KOPT-K1 (cell line): ENCODE results near the gene PLXNB1.
"Not testable (repeated sequence)": the region's sequence is repeated elsewhere in the genome, so short reads cannot be mapped to it uniquely, and the experiment has no call there.

Experiments used
- H3K27ac ChIP-seq: fragments of 200-600 bp; sonication (generic); 2 replicates; pipeline ENCODE4 v1.5.1; 2016; ENCODE audit warnings: antibody characterized with exemption, mild to moderate bottlenecking, low read depth, low read length; ENCODE audit not compliant: poor library complexity, severe bottlenecking
- H3K36me3 ChIP-seq: fragments of 200-600 bp; sonication (generic); 2 replicates; pipeline ENCODE4 v1.5.1; 2017; ENCODE audit warnings: antibody characterized with exemption, mild to moderate bottlenecking, low read length, moderate library complexity; ENCODE audit not compliant: insufficient read depth
- H3K9me3 ChIP-seq: fragments of 200-600 bp; sonication (generic); 2 replicates; pipeline ENCODE4 v1.5.1; 2017; ENCODE audit warnings: antibody characterized with exemption, low read length, mild to moderate bottlenecking; ENCODE audit not compliant: insufficient read depth, poor library complexity, severe bottlenecking

The PLXNB1 gene

GRCh38 chr3:48467473-48468267 lies 37.8 kb upstream of the PLXNB1 start:
- peak overlapping the region; percentile 88 for H3K27ac ChIP-seq
- H3K36me3 ChIP-seq = peaks cover 36% of the 10 kb centered on the region

DNA sequence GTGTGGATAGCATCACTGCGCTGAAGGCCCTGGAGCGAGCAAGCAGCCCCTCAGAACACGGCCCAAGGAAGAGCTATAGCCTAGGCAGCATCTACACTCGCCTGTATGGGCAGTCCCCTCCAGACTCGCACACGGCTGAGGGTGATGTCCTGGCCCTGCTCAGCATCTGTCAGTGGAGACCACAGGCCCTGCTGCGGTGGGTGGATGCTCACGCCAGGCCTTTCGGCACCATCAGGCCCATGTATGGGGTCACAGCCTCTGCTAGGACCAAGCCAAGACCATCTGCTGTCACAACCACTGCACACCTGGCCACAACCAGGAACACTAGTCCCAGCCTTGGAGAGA lies 37.2 kb upstream of the PLXNB1 start:
- Histone ChIP-seq H3K27ac (peak overlapping the region; percentile 88), H3K9me3 (no peaks in the 10 kb centered on the region), H3K36me3 (peaks cover 36% of the 10 kb centered on the region)

More at GRCh38 chr3:48467473-48468267, 37.8 kb upstream of the PLXNB1 start:
- H3K9me3 ChIP-seq = no peaks in the 10 kb centered on the region

GRCh38 chr3:48466386-48467109 lies 36.7 kb upstream of the PLXNB1 start:
- H3K36me3 ChIP-seq = peaks cover 41% of the 10 kb centered on the region
- H3K27ac ChIP-seq = peak overlapping the region; percentile 88
- H3K9me3 ChIP-seq = no peaks in the 10 kb centered on the region

DNA sequence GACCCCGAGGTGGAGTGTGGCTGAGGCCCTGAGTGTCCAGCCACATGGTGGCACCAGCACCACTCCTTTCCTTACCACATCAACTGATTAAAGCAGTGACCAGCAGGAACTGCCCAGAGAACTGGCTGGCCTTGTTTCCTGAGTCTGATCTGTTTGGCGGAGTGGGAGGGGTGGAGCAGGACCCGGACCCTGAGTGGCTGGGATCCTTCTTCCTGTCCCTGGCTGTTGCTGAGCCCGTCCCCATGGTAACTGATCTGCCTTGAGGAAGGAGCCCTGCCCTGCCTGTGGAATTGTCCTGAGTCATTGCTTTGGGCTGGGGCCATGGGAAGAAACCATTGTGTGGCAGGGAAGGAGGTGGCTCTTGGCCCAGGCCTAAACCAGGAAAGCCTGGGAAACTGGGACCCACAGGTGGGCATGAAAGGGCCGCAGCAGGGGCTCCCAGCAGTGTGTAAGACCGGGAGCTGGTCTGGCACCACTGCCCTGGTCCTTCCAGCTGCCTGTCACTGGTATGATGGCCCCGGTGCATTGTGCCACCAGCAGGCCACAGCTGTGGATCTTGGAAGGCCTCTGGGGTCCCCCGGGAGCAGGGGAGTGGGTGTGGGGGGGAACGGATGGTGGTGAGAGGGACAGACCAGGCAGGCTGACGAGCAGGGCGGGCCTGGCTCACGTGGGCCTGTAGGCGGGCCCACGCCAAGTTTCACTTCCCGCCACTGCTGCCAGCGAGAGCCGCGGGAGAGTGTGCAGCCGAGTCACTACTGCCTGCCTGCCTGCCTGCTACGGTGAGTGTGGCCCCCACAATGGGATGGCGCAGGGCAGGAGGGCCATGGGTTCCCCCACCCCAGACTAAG lies 35.9 kb upstream of the PLXNB1 start:
- Histone ChIP-seq H3K9me3 (no peaks in the 10 kb centered on the region), H3K36me3 (peaks cover 49% of the 10 kb centered on the region), H3K27ac (peak overlapping the region; percentile 88)

GRCh38 chr3:48465237-48465530 lies 35.3 kb upstream of the PLXNB1 start:
- Histone ChIP-seq H3K27ac (peak overlapping the region; percentile 88), H3K36me3 (peaks cover 55% of the 10 kb centered on the region)

DNA sequence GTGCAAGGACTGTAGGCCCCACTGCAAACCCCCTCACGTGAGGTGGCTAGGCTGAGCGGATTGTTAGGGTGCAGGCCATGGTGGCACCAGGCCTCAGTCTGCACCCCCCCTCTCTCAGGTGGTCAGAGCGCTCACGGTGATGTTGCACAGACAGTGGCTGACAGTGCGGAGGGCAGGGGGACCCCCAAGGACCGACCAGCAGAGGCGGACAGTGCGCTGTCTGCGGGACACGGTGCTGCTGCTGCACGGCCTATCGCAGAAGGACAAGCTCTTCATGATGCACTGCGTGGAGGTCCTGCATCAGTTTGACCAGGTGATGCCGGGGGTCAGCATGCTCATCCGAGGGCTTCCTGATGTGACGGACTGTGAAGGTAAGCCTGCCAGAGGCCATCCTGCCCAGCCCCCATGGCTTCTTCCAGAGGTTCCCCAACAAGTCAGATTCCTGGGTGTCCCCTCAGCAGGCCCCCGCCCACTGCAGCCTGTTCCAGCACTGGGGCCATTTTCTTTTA lies 34.9 kb upstream of the PLXNB1 start:
- Histone ChIP-seq H3K9me3 (no peaks in the 10 kb centered on the region), H3K36me3 (peaks cover 55% of the 10 kb centered on the region), H3K27ac (no peak overlapping the region)

More at GRCh38 chr3:48465237-48465530, 35.3 kb upstream of the PLXNB1 start:
- no peaks in the 10 kb centered on the region for H3K9me3 ChIP-seq

DNA sequence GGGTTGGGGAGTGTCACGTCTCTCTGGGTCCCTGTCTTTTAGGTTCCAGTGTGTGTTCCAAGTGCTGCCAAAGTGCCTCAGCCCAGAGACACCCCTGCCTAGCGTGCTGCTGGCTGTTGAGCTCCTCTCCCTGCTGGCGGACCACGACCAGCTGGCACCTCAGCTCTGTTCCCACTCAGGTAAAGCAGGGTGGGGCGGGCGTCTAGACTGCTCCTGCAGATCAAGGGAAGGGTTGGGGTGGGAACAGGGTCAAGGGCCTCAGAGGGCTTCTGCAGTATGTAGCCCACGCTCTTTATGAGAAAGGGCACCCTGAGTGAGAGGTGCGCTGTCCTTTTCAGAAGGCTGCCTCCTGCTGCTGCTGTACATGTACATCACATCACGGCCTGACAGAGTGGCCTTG lies 33.8 kb upstream of the PLXNB1 start:
- no peaks in the 10 kb centered on the region for H3K9me3 ChIP-seq
- H3K27ac ChIP-seq = no peak overlapping the region
- peaks cover 55% of the 10 kb centered on the region for H3K36me3 ChIP-seq

DNA sequence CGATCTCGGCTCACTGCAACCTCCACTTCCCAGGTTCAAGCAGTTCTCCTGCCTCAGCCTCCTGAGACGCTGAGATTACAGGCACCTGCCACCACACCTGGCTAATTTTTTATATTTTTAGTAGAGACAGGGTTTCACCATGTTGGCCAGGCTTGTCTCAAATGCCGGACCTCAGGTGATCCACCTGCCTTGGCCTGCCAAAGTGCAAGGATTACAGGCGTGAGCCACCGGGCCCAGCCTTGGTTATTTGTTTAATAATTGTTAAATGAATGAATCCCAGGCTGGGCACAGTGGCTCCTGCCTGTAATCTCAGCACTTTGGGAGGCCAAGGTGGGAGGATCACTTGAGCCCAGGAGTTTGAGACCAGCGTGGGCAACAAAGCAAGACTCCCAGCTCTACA lies 31.9 kb upstream of the PLXNB1 start:
- H3K27ac ChIP-seq, H3K9me3 ChIP-seq: not testable (repeated sequence)
- peaks cover 52% of the 10 kb centered on the region for H3K36me3 ChIP-seq

GRCh38 chr3:48460517-48460902 lies 30.6 kb upstream of the PLXNB1 start:
- H3K27ac ChIP-seq = no peak overlapping the region
- no peaks in the 10 kb centered on the region for H3K9me3 ChIP-seq
- H3K36me3 ChIP-seq = peaks cover 65% of the 10 kb centered on the region

DNA sequence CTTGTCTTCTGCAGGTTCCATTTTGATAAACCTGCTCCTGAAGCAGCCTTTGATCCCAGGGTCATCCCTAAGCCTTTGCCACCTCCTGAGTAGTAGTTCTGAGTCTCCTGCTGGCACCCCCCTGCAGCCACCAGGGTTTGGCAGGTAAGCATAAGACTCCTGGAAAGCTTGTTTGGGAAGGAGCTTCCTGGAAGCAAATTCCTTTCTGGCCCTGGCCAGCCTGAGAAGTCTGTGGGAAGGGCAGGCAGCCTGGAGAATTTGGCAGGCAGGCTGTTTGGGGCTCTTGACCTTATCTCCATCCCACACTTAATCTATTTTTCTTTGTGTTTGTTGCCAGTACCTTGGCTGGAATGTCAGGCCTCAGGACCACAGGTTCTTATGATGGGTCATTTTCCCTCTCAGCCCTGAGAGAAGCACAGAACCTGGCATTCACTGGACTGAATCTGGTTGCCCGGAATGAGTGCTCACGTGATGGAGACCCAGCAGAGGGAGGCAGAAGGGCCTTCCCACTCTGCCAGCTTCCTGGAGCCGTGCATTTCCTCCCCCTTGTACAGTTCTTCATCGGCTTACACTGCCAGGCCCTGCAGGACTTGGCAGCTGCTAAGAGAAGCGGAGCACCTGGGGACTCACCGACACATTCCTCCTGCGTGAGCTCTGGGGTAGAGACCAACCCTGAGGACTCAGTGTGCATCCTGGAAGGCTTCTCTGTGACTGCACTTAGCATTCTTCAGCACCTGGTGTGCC lies 30.1 kb upstream of the PLXNB1 start:
- Histone ChIP-seq H3K36me3 (peaks cover 71% of the 10 kb centered on the region), H3K9me3 (no peaks in the 10 kb centered on the region), H3K27ac (no peak overlapping the region)

DNA sequence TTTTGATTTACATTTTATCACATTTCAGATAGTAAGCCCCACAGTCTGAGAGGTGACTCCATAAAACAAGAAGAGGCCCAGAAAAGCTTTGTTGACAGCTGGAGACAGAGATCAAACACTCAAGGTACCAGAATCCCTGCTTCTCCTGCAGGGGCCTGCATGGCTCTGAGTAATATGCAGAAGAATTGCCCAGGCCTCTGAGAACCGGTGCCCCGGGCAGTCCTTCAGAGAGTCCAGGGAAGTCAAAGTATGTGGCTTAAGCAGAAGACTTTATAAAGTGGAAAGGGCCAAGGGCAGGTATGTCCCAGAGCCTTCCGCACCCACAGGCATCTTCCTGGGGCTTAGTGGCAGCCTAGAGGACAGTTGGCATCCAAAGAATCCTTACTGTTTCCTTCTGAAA lies 29.4 kb upstream of the PLXNB1 start:
- H3K9me3 ChIP-seq = no peaks in the 10 kb centered on the region
- H3K36me3 ChIP-seq = peaks cover 77% of the 10 kb centered on the region
- H3K27ac ChIP-seq = no peak overlapping the region

GRCh38 chr3:48456456-48456855 lies 26.6 kb upstream of the PLXNB1 start:
- no peak overlapping the region for H3K27ac ChIP-seq
- peaks cover 96% of the 10 kb centered on the region for H3K36me3 ChIP-seq
- no peaks in the 10 kb centered on the region for H3K9me3 ChIP-seq

- Histone ChIP-seq H3K27ac (no peak overlapping the region), H3K9me3 (no peaks in the 10 kb centered on the region), H3K36me3 (peaks cover 53% of the 10 kb centered on the region)
These were observed 21.4 kb upstream of the PLXNB1 start for GRCh38 chr3:48451270-48451669.

- H3K36me3 ChIP-seq = peaks cover 39% of the 10 kb centered on the region
- no peaks in the 10 kb centered on the region for H3K9me3 ChIP-seq
- H3K27ac ChIP-seq = peak within 1 kb of the TSS; percentile 68
These were observed 16.7 kb upstream of the PLXNB1 start, which contains the start of gene ATRIP for GRCh38 chr3:48446425-48447193. Gene ATRIP (plus strand): TSS chr3:48446737. CDS start chr3:48446846, 109 bp downstream.
